Smooth muscle cell (in vitro differentiated cells): ENCODE data around the gene PSTPIP1. TPM values are rescaled to one million over a fixed set of nuclear protein-coding genes. Genes with fewer than 3 reads are reported as not detected.
A peak's percentile ranks its signal among the peaks of the same experiment; 100 is the strongest.

ENCODE experiments used
- DNase-seq: peaks from one replicate; lab custom pipeline; 2025; ENCODE audit not compliant: unreplicated experiment; lab: John Stamatoyannopoulos, UW
- H2AFZ ChIP-seq: fragments of 200-600 bp; sonication (generic); 2 replicates; pipeline ENCODE4 v1.6.0; 2016; ENCODE audit warnings: antibody characterized with exemption, low read depth, mild to moderate bottlenecking
- H3F3A ChIP-seq: fragments of 200-600 bp; sonication (generic); 2 replicates; pipeline ENCODE4 v1.6.0; 2017; ENCODE audit warnings: antibody characterized with exemption, low read depth
- H3K27ac ChIP-seq: fragments of 200-600 bp; sonication (generic); 2 replicates; pipeline ENCODE4 v1.5.1; 2016; ENCODE audit warnings: low read depth, mild to moderate bottlenecking
- H3K27me3 ChIP-seq: fragments of 200-600 bp; sonication (generic); 2 replicates; pipeline ENCODE4 v1.6.1; 2016; ENCODE audit warnings: low read depth, mild to moderate bottlenecking
- H3K36me3 ChIP-seq: fragments of 200-600 bp; sonication (generic); 2 replicates; pipeline ENCODE4 v1.5.1; 2016; ENCODE audit warnings: low read depth
- H3K4me1 ChIP-seq: fragments of 200-600 bp; sonication (generic); 2 replicates; pipeline ENCODE4 v1.5.1; 2016; ENCODE audit warnings: low read depth
- H3K4me2 ChIP-seq: fragments of 200-600 bp; sonication (generic); 2 replicates; pipeline ENCODE4 v1.6.0; 2016; ENCODE audit warnings: mild to moderate bottlenecking
- H3K4me3 ChIP-seq: fragments of 200-600 bp; sonication (generic); 2 replicates; pipeline ENCODE4 v1.5.1; 2016; ENCODE audit warnings: mild to moderate bottlenecking
- H3K79me2 ChIP-seq: fragments of 200-600 bp; sonication (generic); 2 replicates; pipeline ENCODE4 v1.6.0; 2016; ENCODE audit warnings: low read depth, mild to moderate bottlenecking
- H3K9ac ChIP-seq: fragments of 200-600 bp; sonication (generic); 2 replicates; pipeline ENCODE4 v1.6.0; 2016; ENCODE audit warnings: low read depth
- H3K9me3 ChIP-seq: fragments of 200-600 bp; sonication (generic); replicated peaks from 2 replicates; pipeline ENCODE4 v1.5.1; 2016; ENCODE audit warnings: low read depth
- H4K20me1 ChIP-seq: fragments of 200-600 bp; sonication (generic); 2 replicates; pipeline ENCODE4 v1.6.0; 2016; ENCODE audit warnings: low read depth
- CTCF ChIP-seq: fragments of 200-600 bp; sonication (generic); IDR thresholded peaks from 2 replicates; pipeline ENCODE4 v1.5.1; 2017; ENCODE audit warnings: borderline replicate concordance, mild to moderate bottlenecking, antibody characterized with exemption; ENCODE audit not compliant: insufficient read depth, poor library complexity, severe bottlenecking
- WGBS: methylation state at CpG from one replicate; pipeline ENCODE4 v1.1.7; 2016; ENCODE audit warnings: low lambda C conversion rate; 5-methylcytosine and 5-hydroxymethylcytosine counted together
- polyA plus RNA-seq: library from polyadenylated mRNA; unstranded; fragments of >200 nt; fragmentation: Nextera tagmentation; extraction: Ambion mirVana; gene quantifications from 2 replicates; pipeline ENCODE4 v1.2.1, GENCODE V29; 2016
- total RNA-seq: library from RNA; depleted of rRNA; stranded (reverse); fragments of >200 nt; gene quantifications from 2 replicates; pipeline ENCODE4 v1.2.3, GENCODE V29; 2014

The PSTPIP1 gene
- total and polyA plus RNA-seq, 2 experiments from 2014 or later = 0.38 TPM; not detected in 1

GRCh38 chr15:77068633-77069032 lies 73.7 kb downstream of the PSTPIP1 start:
- Histone ChIP-seq H3K27ac (no peak overlapping the region), H3K9ac (no peak overlapping the region), H3K9me3 (no peaks in the 10 kb centered on the region), H3F3A (no peaks in the 10 kb centered on the region), H3K4me1 (peaks cover 20% of the 10 kb centered on the region), H2AFZ (no peak overlapping the region), H3K79me2 (peaks cover 67% of the 10 kb centered on the region), H4K20me1 (peaks cover 67% of the 10 kb centered on the region), H3K36me3 (no peaks in the 10 kb centered on the region), H3K4me3 (peak overlapping the region; percentile 66), H3K27me3 (no peaks in the 10 kb centered on the region), H3K4me2 (peak overlapping the region; percentile 39)
- no peak for TF ChIP-seq CTCF
- DNase-seq = no peak
- whole genome bisulfite sequencing = 96% methylated on average over 7 of the region's 7 CpGs

GRCh38 chr15:77069521-77070121 lies 74.7 kb downstream of the PSTPIP1 start:
- H4K20me1 ChIP-seq = peaks cover 57% of the 10 kb centered on the region
- no peak for TF ChIP-seq CTCF
- H3K4me1 ChIP-seq = peaks cover 20% of the 10 kb centered on the region
- H3F3A ChIP-seq = no peaks in the 10 kb centered on the region
- H3K36me3 ChIP-seq = no peaks in the 10 kb centered on the region
- no peak overlapping the region for H2AFZ ChIP-seq
- H3K4me2 ChIP-seq = peak overlapping the region; percentile 92
- 56% methylated on average over 13 of the region's 13 CpGs for WGBS
- DNase-seq = no peak
- H3K4me3 ChIP-seq = peak overlapping the region; percentile 66
- no peak overlapping the region for H3K9ac ChIP-seq
- H3K79me2 ChIP-seq = peaks cover 57% of the 10 kb centered on the region
- H3K27ac ChIP-seq = no peak overlapping the region
- H3K27me3 ChIP-seq = no peaks in the 10 kb centered on the region
- no peaks in the 10 kb centered on the region for H3K9me3 ChIP-seq

GRCh38 chr15:77070180-77070494 lies 75.2 kb downstream of the PSTPIP1 start:
- H3K9ac ChIP-seq = peak overlapping the region; percentile 82
- TF ChIP-seq CTCF = no peak
- peaks cover 52% of the 10 kb centered on the region for H3K79me2 ChIP-seq
- no peak for DNase-seq
- WGBS = 1% methylated on average over 18 of the region's 18 CpGs
- no peaks in the 10 kb centered on the region for H3K36me3 ChIP-seq
- H3K27ac ChIP-seq = peak overlapping the region; percentile 74
- H3K4me3 ChIP-seq = peak overlapping the region; percentile 66
- peak overlapping the region; percentile 32 for H2AFZ ChIP-seq
- no peaks in the 10 kb centered on the region for H3K27me3 ChIP-seq
- H3K4me1 ChIP-seq = peaks cover 20% of the 10 kb centered on the region
- H3F3A ChIP-seq = no peaks in the 10 kb centered on the region
- peak overlapping the region; percentile 92 for H3K4me2 ChIP-seq
- H3K9me3 ChIP-seq = no peaks in the 10 kb centered on the region
- peaks cover 52% of the 10 kb centered on the region for H4K20me1 ChIP-seq
